WERI-Rb-1 (cell line): ENCODE measurements around the gene MYEF2.

ENCODE experiments used
- DNase-seq: peaks from one replicate; pipeline ENCODE4 v3.0.0-alpha.2; 2020
- H3K27ac ChIP-seq: fragments of 250-450 bp; sonication (Bioruptor Pico); 2 replicates; pipeline ENCODE4 v1.5.1; 2020; ENCODE audit warnings: mild to moderate bottlenecking, moderate library complexity
- H3K27me3 ChIP-seq: fragments of 250-450 bp; sonication (Bioruptor Pico); 2 replicates; pipeline ENCODE4 v1.5.1; 2021; ENCODE audit warnings: mild to moderate bottlenecking, low read depth, moderate library complexity; ENCODE audit not compliant: insufficient read depth, severe bottlenecking
- H3K36me3 ChIP-seq: fragments of 250-450 bp; sonication (Bioruptor Pico); 2 replicates; pipeline ENCODE4 v1.5.1; 2020; ENCODE audit warnings: mild to moderate bottlenecking, moderate library complexity
- H3K4me3 ChIP-seq: 2 replicates; pipeline ENCODE4 v1.5.1; 2011; ENCODE audit warnings: low read depth, mild to moderate bottlenecking, control low read depth, low read length
- H3K9me3 ChIP-seq: fragments of 250-450 bp; sonication (Bioruptor Pico); 2 replicates; pipeline ENCODE4 v1.5.1; 2021; ENCODE audit warnings: mild to moderate bottlenecking, moderate library complexity; ENCODE audit not compliant: severe bottlenecking
- CTCF ChIP-seq: IDR thresholded peaks from 2 replicates; pipeline ENCODE4 v1.5.1; 2011; ENCODE audit warnings: low read depth, mild to moderate bottlenecking, control low read depth, inconsistent platforms, low read length

MYEF2 gene

GRCh38 chr15:48170981-48171380, 7.1 kb downstream of the MYEF2 start:
- DNase-seq: no peak
- Histone ChIP-seq H3K27ac (no peak overlapping the region), H3K36me3 (peaks cover 18% of the 10 kb centered on the region), H3K27me3 (no peaks in the 10 kb centered on the region), H3K4me3 (no peak overlapping the region), H3K9me3 (no peaks in the 10 kb centered on the region)
- no peak for TF ChIP-seq CTCF

- TF ChIP-seq CTCF: no peak
- peaks cover 36% of the 10 kb centered on the region for H3K36me3 ChIP-seq
- no peak for DNase-seq
- no peaks in the 10 kb centered on the region for H3K9me3 ChIP-seq
- no peaks in the 10 kb centered on the region for H3K27me3 ChIP-seq
- no peak overlapping the region for H3K27ac ChIP-seq
- H3K4me3 ChIP-seq: no peak overlapping the region
Observed at GRCh38 chr15:48168616-48169015, 9.5 kb downstream of the MYEF2 start.

- H3K36me3 ChIP-seq: peaks cover 39% of the 10 kb centered on the region
- no peak overlapping the region for H3K4me3 ChIP-seq
- no peak for TF ChIP-seq CTCF
- no peak for DNase-seq
- no peaks in the 10 kb centered on the region for H3K27me3 ChIP-seq
- H3K27ac ChIP-seq: no peak overlapping the region
- H3K9me3 ChIP-seq: no peaks in the 10 kb centered on the region
Observed at GRCh38 chr15:48153526-48153925, 24.6 kb downstream of the MYEF2 start.

GRCh38 chr15:48149858-48150257, 28.2 kb downstream of the MYEF2 start:
- H3K36me3 ChIP-seq: peaks cover 37% of the 10 kb centered on the region
- no peak overlapping the region for H3K27ac ChIP-seq
- H3K27me3 ChIP-seq: no peaks in the 10 kb centered on the region
- no peak for TF ChIP-seq CTCF
- no peaks in the 10 kb centered on the region for H3K9me3 ChIP-seq
- no peak for DNase-seq
- H3K4me3 ChIP-seq: no peak overlapping the region

- TF ChIP-seq CTCF: no peak
- Histone ChIP-seq H3K4me3 (no peak overlapping the region), H3K27ac (no peak overlapping the region), H3K9me3 (no peaks in the 10 kb centered on the region), H3K27me3 (no peaks in the 10 kb centered on the region), H3K36me3 (peaks cover 32% of the 10 kb centered on the region)
- no peak for DNase-seq
Observed at GRCh38 chr15:48147358-48147757, 30.7 kb downstream of the MYEF2 start.

- H3K36me3 ChIP-seq: peaks cover 30% of the 10 kb centered on the region
Observed at GRCh38 chr15:48145923-48146322, 32.2 kb downstream of the MYEF2 start.

More at GRCh38 chr15:48145923-48146322, 32.2 kb downstream of the MYEF2 start:
- no peak for DNase-seq
- no peak for TF ChIP-seq CTCF
- no peak overlapping the region for H3K27ac ChIP-seq
- no peaks in the 10 kb centered on the region for H3K9me3 ChIP-seq
- no peak overlapping the region for H3K4me3 ChIP-seq
- H3K27me3 ChIP-seq: no peaks in the 10 kb centered on the region
